Measurements from ENCODE around the gene MTFMT.

DNA sequence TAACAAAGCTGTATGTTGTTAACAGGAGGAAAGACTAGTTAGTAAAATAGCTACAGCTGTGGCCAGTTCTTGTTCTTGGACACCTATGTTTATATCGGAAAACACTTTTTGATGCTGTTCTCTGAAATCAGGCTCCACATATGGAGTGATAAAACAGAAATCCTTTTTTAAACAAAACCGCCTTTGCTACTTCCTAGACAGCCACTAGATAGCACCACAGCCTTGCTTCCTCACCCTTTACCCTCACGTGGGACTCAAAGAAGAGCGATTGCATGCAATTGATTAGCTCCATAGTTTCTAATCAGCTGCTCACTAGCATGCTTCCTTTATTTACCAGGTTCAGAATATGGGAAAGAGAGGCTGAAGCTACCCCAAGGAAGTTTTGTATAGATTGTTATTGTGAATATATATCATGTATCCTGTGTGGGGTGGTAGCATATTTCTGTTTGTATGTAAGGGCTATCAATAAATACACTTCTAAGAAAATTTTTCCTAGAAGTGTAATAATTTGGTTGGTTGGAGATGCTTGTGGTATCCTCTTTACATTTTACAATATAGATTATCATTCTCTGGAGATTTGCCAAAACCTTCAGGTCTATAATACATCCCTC lies 4.3 kb upstream of the MTFMT start:
- TF ChIP-seq CTCF (conservative IDR thresholded peaks at IDR 0.05 in 1 of 2, IDR thresholded peaks at IDR 0.05 in 1 of 2; ENCODE audit: low read depth in 1 of 2, low read length in 2 of 2) (peak; percentile 76 to 85), EZH2 (IDR thresholded peaks at IDR 0.05; ENCODE audit: low read length, missing control alignments) (no peak)

All from fibroblast of lung (primary cell).